ENCODE measurements around the gene ERBB2. TPM values are rescaled to one million over a fixed set of nuclear protein-coding genes. Genes with fewer than 3 reads are reported as not detected.
A peak's percentile ranks its signal among the peaks of the same experiment; 100 is the strongest.

The ERBB2 gene
- total and polyA plus RNA-seq, 2 of the 13 experiments (the other 11 are each of a cell fraction or from before 2014, with no cell fraction given) = 57.7 to 64.1 TPM

- TF ChIP-seq ZFP91 (CRISPR knock-in tag; IDR thresholded peaks at IDR 0.05; ENCODE audit: borderline replicate concordance) (peak; percentile 94; the same call in 1 of the 2 replicates), ZNF280B (CRISPR knock-in tag; IDR thresholded peaks at IDR 0.05; ENCODE audit: borderline replicate concordance) (peak; percentile 64; the same call in 1 of the 2 replicates), ZBTB46 (CRISPR knock-in tag; IDR thresholded peaks at IDR 0.05; ENCODE audit: borderline replicate concordance) (no peak), PCBP2 (optimal IDR thresholded peaks at IDR 0.05; ENCODE audit: low read depth, low read length, poor library complexity, severe bottlenecking) (no peak), ZNF792 (CRISPR knock-in tag; IDR thresholded peaks at IDR 0.05) (peak; percentile 92), POLR2AphosphoS5 (IDR thresholded peaks at IDR 0.05; ENCODE audit: low read depth, low read length) (peak; percentile 65), ZNF530 (CRISPR knock-in tag; IDR thresholded peaks at IDR 0.05; ENCODE audit: low read depth) (no peak), IKZF5 (CRISPR knock-in tag; IDR thresholded peaks at IDR 0.05) (peak; percentile 73), AKAP8 (CRISPR knock-in tag; IDR thresholded peaks at IDR 0.05) (peak; percentile 91), RFX1 (IDR thresholded peaks at IDR 0.05) (no peak), MLX (CRISPR knock-in tag; IDR thresholded peaks at IDR 0.05) (peak; percentile 90), THAP11 (CRISPR knock-in tag; IDR thresholded peaks at IDR 0.05) (peak; percentile 84), TFE3 (CRISPR knock-in tag; IDR thresholded peaks at IDR 0.05) (peak; percentile 94), TARDBP (CRISPR knock-in tag; IDR thresholded peaks at IDR 0.05) (peak; percentile 91; the same call in 1 of the 2 replicates), IRF9 (CRISPR knock-in tag; IDR thresholded peaks at IDR 0.05; ENCODE audit: borderline replicate concordance) (peak; percentile 80; the same call in 1 of the 2 replicates), CENPT (CRISPR knock-in tag; IDR thresholded peaks at IDR 0.05; ENCODE audit: low read depth) (no peak), NFE2L2 (IDR thresholded peaks at IDR 0.05; ENCODE audit: low read length) (no peak)
Measured at GRCh38 chr17:39730095-39730921, 30.4 kb downstream of the ERBB2 start, which contains the start of gene MIEN1 (continued).
